ENCODE measurements around the gene SDK1. TPM values are rescaled to one million over a fixed set of nuclear protein-coding genes. Genes with fewer than 3 reads are reported as not detected.

The SDK1 gene
- total and polyA plus RNA-seq, 4 donors, result 0.12 to 0.47 (median 0.36) TPM

DNA sequence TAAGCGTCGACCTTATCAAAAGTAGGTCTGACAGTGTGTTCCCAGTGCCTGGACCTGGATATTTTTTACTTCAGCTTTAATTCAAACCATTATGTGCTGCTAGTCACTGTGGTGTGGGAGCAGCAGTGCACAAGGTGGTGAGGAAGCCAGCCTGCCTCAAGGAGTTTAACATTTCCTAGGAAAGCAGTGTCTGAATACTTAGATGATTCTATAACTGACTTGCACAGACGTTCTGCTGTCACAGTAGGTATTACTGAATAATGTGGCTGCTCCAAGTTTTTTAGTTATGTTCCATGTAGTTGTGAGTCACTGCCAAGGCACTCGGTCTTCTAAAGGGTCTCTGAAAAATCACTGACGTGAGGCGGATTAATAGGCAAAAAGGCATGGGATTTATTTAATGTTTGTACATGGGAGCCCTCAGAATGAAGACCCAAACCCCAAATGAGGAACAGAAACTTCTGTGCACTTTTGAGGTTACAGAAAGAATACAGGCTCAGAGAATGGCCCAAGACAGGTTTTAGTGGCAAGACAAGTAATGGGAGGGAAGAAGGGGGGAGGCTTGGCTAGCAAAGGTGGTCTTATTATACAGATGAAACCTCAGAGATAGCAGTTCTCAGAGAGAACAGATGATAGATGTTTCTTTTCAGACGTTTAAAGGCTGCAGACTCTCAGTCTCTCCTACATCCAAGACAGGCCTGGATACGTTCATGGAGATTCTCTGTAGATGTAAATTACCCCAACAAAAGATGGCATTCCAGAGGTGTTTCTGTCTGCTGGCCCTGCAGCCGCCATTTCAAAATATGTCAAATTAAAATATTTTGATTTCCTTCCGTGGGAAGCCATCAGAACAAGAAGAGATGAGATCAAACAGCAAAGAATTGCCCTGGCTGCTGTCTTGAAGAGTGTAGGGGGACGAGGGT is 209.3 kb downstream of the SDK1 start:
- no peaks in the 10 kb centered on the region for H3K36me3 ChIP-seq (ENCODE audit: control insufficient read depth in 4 of 4, insufficient read depth in 3 of 4, low read depth in 1 of 4, low read length in 3 of 4)
- H3K9me3 ChIP-seq (ENCODE audit: control insufficient read depth in 4 of 4, low read length in 3 of 4), result peaks cover 0 to 6% (median 3%) of the 10 kb centered on the region in 4 donors
- no peak overlapping the region for H3K27ac ChIP-seq (ENCODE audit: low read depth in 1 of 2, low read length in 2 of 2)
- DNase-seq (ENCODE audit: low spot score), result no peak
- 83% methylated on average over 11 of the region's 11 CpGs for WGBS
- H3K4me1 ChIP-seq (ENCODE audit: control insufficient read depth in 4 of 4, insufficient read depth in 4 of 4, low read length in 3 of 4), result no peaks in the 10 kb centered on the region
- H3K9ac ChIP-seq (ENCODE audit: low read depth in 1 of 2, low read length in 2 of 2), result no peak overlapping the region
- TF ChIP-seq GABPA (IDR thresholded peaks at IDR 0.05 in 1 of 2, conservative IDR thresholded peaks at IDR 0.05 in 1 of 2) (no peak), RXRA (IDR thresholded peaks at IDR 0.05) (no peak), HNF4G (IDR thresholded peaks at IDR 0.05) (no peak), RAD21 (IDR thresholded peaks at IDR 0.05) (no peak), SP1 (IDR thresholded peaks at IDR 0.05) (no peak), JUND (IDR thresholded peaks at IDR 0.05) (no peak), FOXA2 (IDR thresholded peaks at IDR 0.05) (no peak)
- TF ChIP-seq, protein P1, sequence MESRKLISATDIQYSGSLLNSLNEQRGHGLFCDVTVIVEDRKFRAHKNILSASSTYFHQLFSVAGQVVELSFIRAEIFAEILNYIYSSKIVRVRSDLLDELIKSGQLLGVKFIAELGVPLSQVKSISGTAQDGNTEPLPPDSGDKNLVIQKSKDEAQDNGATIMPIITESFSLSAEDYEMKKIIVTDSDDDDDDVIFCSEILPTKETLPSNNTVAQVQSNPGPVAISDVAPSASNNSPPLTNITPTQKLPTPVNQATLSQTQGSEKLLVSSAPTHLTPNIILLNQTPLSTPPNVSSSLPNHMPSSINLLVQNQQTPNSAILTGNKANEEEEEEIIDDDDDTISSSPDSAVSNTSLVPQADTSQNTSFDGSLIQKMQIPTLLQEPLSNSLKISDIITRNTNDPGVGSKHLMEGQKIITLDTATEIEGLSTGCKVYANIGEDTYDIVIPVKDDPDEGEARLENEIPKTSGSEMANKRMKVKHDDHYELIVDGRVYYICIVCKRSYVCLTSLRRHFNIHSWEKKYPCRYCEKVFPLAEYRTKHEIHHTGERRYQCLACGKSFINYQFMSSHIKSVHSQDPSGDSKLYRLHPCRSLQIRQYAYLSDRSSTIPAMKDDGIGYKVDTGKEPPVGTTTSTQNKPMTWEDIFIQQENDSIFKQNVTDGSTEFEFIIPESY (IDR thresholded peaks at IDR 0.05), result no peak
- TF ChIP-seq, protein P2, sequence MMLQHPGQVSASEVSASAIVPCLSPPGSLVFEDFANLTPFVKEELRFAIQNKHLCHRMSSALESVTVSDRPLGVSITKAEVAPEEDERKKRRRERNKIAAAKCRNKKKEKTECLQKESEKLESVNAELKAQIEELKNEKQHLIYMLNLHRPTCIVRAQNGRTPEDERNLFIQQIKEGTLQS (IDR thresholded peaks at IDR 0.05), result no peak
- no peaks in the 10 kb centered on the region for H3K27me3 ChIP-seq (ENCODE audit: control insufficient read depth in 4 of 4, insufficient read depth in 4 of 4, low read length in 3 of 4)
- H3K4me3 ChIP-seq (ENCODE audit: low read depth in 1 of 3, low read length in 3 of 3), result no peak overlapping the region

DNA sequence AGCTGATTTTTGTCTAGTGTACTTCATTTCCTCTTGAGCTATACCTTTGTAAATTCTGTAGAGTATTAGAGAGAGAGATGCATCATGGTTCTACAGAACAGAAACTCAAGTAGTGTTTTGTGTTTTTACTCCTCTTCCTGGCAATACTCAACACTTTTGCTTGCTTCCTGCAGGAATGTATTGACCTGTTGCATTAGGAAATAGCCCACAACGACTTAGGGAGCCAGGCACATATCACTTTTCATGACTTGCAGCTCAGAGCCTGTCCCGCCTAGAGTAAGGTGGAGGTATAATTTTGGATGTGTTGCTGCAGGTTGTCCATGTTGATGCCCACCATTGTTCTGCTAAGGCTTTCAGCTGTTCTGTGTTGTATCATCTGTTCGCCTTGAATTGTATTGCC is 216.3 kb downstream of the SDK1 start:
- H3K9me3 ChIP-seq (ENCODE audit: control insufficient read depth in 4 of 4, low read length in 3 of 4), result no peaks in the 10 kb centered on the region
- TF ChIP-seq TAF1 (conservative IDR thresholded peaks at IDR 0.05) (no peak), JUND (IDR thresholded peaks at IDR 0.05) (no peak), EGR1 (IDR thresholded peaks at IDR 0.05; ENCODE audit: low read depth in 2 of 2) (no peak), NR2F2 (IDR thresholded peaks at IDR 0.05) (no peak), RAD21 (IDR thresholded peaks at IDR 0.05) (no peak)
- TF ChIP-seq, protein P3, sequence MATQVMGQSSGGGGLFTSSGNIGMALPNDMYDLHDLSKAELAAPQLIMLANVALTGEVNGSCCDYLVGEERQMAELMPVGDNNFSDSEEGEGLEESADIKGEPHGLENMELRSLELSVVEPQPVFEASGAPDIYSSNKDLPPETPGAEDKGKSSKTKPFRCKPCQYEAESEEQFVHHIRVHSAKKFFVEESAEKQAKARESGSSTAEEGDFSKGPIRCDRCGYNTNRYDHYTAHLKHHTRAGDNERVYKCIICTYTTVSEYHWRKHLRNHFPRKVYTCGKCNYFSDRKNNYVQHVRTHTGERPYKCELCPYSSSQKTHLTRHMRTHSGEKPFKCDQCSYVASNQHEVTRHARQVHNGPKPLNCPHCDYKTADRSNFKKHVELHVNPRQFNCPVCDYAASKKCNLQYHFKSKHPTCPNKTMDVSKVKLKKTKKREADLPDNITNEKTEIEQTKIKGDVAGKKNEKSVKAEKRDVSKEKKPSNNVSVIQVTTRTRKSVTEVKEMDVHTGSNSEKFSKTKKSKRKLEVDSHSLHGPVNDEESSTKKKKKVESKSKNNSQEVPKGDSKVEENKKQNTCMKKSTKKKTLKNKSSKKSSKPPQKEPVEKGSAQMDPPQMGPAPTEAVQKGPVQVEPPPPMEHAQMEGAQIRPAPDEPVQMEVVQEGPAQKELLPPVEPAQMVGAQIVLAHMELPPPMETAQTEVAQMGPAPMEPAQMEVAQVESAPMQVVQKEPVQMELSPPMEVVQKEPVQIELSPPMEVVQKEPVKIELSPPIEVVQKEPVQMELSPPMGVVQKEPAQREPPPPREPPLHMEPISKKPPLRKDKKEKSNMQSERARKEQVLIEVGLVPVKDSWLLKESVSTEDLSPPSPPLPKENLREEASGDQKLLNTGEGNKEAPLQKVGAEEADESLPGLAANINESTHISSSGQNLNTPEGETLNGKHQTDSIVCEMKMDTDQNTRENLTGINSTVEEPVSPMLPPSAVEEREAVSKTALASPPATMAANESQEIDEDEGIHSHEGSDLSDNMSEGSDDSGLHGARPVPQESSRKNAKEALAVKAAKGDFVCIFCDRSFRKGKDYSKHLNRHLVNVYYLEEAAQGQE (IDR thresholded peaks at IDR 0.05), result no peak
- TF ChIP-seq, protein P2 (IDR thresholded peaks at IDR 0.05), result no peak
- TF ChIP-seq, protein P4, sequence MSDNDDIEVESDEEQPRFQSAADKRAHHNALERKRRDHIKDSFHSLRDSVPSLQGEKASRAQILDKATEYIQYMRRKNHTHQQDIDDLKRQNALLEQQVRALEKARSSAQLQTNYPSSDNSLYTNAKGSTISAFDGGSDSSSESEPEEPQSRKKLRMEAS (IDR thresholded peaks at IDR 0.05), result no peak
- no peak overlapping the region for H3K27ac ChIP-seq (ENCODE audit: low read depth in 1 of 2, low read length in 2 of 2)
- no peak overlapping the region for H3K9ac ChIP-seq (ENCODE audit: low read depth in 1 of 2, low read length in 2 of 2)
- no peaks in the 10 kb centered on the region for H3K4me1 ChIP-seq (ENCODE audit: control insufficient read depth in 4 of 4, insufficient read depth in 4 of 4, low read length in 3 of 4)
- H3K4me3 ChIP-seq (ENCODE audit: low read depth in 1 of 3, low read length in 3 of 3), result no peak overlapping the region
- DNase-seq (ENCODE audit: low spot score), result no peak
- 62% methylated on average over 3 of the region's 3 CpGs for WGBS
- H3K36me3 ChIP-seq (ENCODE audit: control insufficient read depth in 4 of 4, insufficient read depth in 3 of 4, low read depth in 1 of 4, low read length in 3 of 4), result no peaks in the 10 kb centered on the region
- peaks cover 0 to 3% (median 0%) of the 10 kb centered on the region in 4 donors for H3K27me3 ChIP-seq (ENCODE audit: control insufficient read depth in 4 of 4, insufficient read depth in 4 of 4, low read length in 3 of 4)

All from liver (tissue), 9 donors.